ENCODE measurements around the gene GMDS.

GRCh38 chr6:1739680-1740079 is 505.7 kb downstream of the GMDS start:
- no peak for TF ChIP-seq HDAC1 (CRISPR knock-in tag; IDR thresholded peaks at IDR 0.05)
- TF ChIP-seq JUND (CRISPR knock-in tag; IDR thresholded peaks at IDR 0.05), result no peak
- no peak for TF ChIP-seq TP53 (CRISPR knock-in tag; conservative IDR thresholded peaks at IDR 0.05)
